T-helper 1 cell treated with Interleukin-12 subunit alpha and Interleukin-12 subunit beta and Interleukin-4 antibody, amounts not matched to agents 30 μg/mL and 1 μg/mL, for 36 hours (primary cell): ENCODE results near the gene CAMTA1.

ENCODE experiments used
- H3K27ac Mint-ChIP-seq: one replicate; pipeline ENCODE4 v1.8.0; 2021; ENCODE audit warnings: mild to moderate bottlenecking, mixed read lengths
- H3K27me3 Mint-ChIP-seq: one replicate; pipeline ENCODE4 v1.8.0; 2021; ENCODE audit warnings: low read depth, mixed read lengths
- H3K36me3 Mint-ChIP-seq: one replicate; pipeline ENCODE4 v1.8.0; 2021; ENCODE audit warnings: low read depth, mixed read lengths
- H3K4me1 Mint-ChIP-seq: one replicate; pipeline ENCODE4 v1.8.0; 2021; ENCODE audit warnings: low read depth, mixed read lengths
- H3K4me3 Mint-ChIP-seq: one replicate; pipeline ENCODE4 v1.8.0; 2021; ENCODE audit warnings: mild to moderate bottlenecking, moderate library complexity, mixed read lengths
- H3K9me3 Mint-ChIP-seq: one replicate; pipeline ENCODE4 v1.8.0; 2021; ENCODE audit warnings: mixed read lengths

Gene CAMTA1

DNA sequence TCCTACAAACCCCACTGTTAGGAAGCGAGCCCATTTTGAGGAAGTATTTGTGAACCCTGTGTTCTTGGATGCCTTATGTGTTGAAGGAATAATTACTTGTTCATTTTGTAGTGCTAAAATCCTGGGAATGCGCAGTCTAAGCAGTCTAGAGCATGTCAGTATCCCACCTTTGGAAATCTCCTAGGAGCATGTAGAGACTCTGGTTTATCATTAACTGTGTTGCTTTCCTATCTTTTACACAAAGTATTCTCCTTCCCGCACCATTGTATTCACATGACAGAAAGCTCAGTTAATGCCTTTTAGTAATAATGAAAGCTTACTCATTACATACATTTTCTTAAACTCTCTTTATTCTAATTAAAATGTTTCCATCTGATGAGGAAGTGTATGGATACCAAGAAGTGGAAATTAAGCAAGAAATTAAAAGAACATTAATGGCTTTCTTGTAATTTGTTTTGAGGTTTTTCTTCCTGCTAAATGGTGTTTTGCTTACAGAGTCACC is 99.4 kb downstream of the CAMTA1 start:
- Mint-ChIP-seq H3K27ac (no peak overlapping the region), H3K27me3 (no peaks in the 10 kb centered on the region), H3K36me3 (no peaks in the 10 kb centered on the region), H3K9me3 (no peaks in the 10 kb centered on the region), H3K4me1 (peaks cover 2% of the 10 kb centered on the region), H3K4me3 (no peak overlapping the region)

DNA sequence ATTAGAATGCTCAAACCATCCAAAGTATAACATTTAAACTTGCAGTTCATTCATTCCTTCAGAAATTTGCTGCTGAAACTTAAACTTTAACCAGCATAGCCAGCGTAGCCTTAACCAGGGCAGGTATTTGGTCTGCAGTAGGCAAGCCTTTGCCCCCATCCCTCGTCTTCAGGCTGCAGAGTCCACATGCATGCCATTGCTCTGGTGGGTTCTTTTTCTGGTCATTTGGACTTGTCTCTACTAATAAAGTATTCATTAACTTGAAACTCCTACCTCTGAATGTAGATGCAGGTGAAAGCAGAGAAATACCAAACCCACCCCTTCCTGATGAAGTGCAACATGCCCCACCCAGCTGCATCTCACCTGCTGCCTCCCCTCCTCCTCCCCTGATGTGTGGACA is 100.2 kb downstream of the CAMTA1 start:
- H3K4me1 Mint-ChIP-seq = peaks cover 2% of the 10 kb centered on the region
- H3K4me3 Mint-ChIP-seq = no peak overlapping the region
- H3K36me3 Mint-ChIP-seq = no peaks in the 10 kb centered on the region
- no peaks in the 10 kb centered on the region for H3K9me3 Mint-ChIP-seq
- H3K27me3 Mint-ChIP-seq = no peaks in the 10 kb centered on the region
- H3K27ac Mint-ChIP-seq = no peak overlapping the region

DNA sequence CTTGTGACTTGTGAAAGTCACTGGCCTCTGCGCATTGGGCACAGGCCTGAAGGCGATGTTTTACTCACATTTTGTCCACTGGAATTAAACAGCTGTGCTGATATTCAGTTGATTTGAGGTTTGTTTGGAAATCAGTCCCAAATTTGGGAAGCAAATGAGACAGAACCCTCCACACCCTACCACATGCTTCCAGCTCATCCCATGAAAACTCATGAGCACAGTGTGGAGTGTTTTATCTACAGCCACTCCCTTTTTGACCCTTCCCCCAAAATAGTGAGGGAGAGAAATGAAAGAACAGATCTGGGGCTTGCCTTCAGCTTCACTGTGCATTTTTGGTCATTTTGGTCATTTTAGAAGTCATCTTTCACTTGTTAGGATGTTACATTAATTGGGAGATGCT is 101.3 kb downstream of the CAMTA1 start:
- Mint-ChIP-seq H3K4me3 (no peak overlapping the region), H3K27ac (no peak overlapping the region), H3K4me1 (no peaks in the 10 kb centered on the region), H3K36me3 (no peaks in the 10 kb centered on the region), H3K9me3 (no peaks in the 10 kb centered on the region), H3K27me3 (no peaks in the 10 kb centered on the region)

DNA sequence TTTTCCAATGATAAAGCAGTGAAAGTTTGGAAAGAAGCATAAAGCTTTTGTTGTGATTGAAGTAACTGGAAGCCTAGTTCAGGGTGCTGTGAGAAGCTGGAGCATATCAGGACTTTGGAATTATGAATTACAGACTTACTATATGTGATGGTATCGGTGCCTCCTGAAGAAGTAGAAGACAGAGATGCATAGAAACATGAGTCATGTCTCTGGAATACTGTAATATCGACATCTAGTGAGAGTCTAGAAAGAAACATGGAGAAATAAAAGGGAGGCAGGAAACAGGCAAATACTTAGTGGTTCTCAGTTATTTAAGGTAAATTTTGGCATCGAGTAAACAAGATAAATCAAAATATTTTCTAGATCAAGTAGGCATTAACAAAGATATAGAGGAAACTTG is 103.0 kb downstream of the CAMTA1 start:
- no peaks in the 10 kb centered on the region for H3K4me1 Mint-ChIP-seq
- H3K9me3 Mint-ChIP-seq = no peaks in the 10 kb centered on the region
- H3K36me3 Mint-ChIP-seq = no peaks in the 10 kb centered on the region
- H3K27me3 Mint-ChIP-seq = no peaks in the 10 kb centered on the region
- H3K27ac Mint-ChIP-seq = no peak overlapping the region
- H3K4me3 Mint-ChIP-seq = no peak overlapping the region

DNA sequence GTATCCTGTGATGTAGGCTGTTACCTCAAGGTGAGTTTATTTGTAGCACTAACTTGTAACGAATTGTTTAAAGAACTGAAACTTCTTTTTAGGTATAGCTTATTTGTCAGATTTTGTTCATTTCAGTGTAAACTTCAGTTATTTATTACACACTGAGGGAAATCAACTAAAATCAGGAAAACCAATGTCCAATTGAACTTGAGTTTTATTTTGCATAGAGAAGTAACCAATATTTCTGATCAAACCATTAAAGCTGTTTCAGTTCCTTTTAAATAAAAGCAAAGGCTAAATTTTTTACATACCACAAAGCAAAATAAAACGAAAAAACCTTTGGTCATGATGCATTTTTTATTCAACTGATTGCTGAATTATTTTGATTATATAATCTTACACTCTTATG is 103.6 kb downstream of the CAMTA1 start:
- Mint-ChIP-seq H3K9me3 (no peaks in the 10 kb centered on the region), H3K36me3 (no peaks in the 10 kb centered on the region), H3K27me3 (no peaks in the 10 kb centered on the region), H3K4me1 (no peaks in the 10 kb centered on the region), H3K27ac (no peak overlapping the region), H3K4me3 (no peak overlapping the region)

DNA sequence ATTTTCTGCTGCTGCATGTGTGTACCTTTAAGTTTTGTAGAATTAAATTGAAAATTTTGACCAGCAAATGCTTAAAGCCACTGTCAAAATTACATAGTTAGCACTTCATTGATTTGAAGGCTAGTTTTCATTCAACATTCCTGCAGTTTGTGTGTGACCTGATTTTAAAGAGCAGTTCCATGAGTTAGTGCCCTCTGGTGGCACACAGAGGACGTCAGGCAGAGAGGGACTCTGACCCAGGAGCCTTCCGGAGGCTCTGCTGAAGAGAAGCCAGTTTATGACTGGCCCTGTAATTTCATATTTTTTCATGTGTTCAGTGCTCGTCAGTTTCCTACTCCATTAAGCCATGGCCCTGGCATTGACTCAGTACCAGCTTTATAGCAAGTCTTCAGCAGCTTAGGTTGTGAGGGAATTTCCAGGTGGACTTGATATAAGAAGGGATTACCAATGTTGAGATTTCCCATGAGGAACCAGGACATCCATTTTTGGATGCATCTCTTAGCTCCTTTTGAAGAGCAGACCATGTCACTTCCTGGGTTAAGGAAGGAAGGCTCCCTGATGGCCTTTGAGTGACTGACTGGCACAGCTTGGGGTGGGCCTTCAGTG is 104.7 kb downstream of the CAMTA1 start:
- Mint-ChIP-seq H3K27me3 (no peaks in the 10 kb centered on the region), H3K36me3 (no peaks in the 10 kb centered on the region), H3K4me3 (no peak overlapping the region), H3K4me1 (no peaks in the 10 kb centered on the region), H3K27ac (no peak overlapping the region), H3K9me3 (no peaks in the 10 kb centered on the region)

DNA sequence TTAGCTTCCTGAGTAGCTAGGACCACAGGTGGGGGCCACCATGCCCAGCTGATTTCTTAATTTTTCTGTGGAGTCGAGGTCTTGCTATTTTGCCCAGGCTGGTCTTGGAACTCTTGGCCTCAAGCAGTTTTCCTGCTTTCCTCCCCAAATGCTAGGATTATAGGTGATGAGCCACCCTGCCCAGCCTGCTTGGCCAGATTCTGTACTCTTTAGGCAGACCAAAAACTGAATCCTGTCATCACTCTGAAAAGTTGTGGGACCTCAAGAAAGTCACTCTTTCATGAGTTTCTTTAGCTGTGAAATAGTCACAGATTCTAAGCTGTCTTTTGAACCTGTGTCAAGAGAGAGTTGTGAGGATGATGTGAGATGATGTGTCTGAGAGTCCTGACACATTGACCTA is 105.4 kb downstream of the CAMTA1 start:
- no peaks in the 10 kb centered on the region for H3K9me3 Mint-ChIP-seq
- no peak overlapping the region for H3K4me3 Mint-ChIP-seq
- no peak overlapping the region for H3K27ac Mint-ChIP-seq
- no peaks in the 10 kb centered on the region for H3K27me3 Mint-ChIP-seq
- H3K36me3 Mint-ChIP-seq = no peaks in the 10 kb centered on the region
- H3K4me1 Mint-ChIP-seq = no peaks in the 10 kb centered on the region

DNA sequence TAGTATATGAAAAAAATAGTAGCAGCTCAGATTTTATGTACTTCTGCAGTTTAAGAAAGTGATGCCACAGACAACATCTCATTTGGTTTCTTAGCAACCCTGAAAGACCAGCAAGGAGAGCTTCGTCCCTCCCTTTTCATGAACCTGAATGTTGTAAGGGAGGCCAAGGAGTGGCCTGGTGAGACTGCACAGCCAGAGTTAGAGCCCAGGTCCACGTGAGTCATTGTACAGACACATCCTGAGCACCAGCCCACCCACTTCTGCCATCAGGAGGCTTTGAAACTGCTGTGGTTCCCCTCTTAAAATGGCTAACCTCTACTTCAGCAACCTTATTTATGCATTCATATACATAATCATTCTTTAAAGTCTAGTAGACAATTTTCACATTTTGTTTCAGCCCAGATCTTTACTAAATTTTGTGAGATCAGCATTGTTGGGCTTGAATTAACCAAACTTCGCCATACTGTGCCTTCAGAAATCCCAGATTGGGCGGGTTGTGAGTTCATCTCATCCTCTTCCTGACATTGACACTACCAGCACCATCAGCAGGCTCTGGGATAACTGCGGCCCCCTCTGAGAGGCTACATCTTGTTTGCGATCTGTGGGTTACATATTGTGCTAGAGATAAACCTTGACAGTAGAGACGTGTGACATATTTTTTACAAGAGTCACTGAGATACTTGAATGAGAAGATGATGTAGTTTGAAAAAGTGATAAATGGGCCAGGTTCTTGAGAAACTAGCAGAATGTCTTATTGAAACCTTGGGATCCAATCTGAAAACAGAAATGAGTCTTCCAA is 106.7 kb downstream of the CAMTA1 start:
- Mint-ChIP-seq H3K36me3 (no peaks in the 10 kb centered on the region), H3K9me3 (no peaks in the 10 kb centered on the region), H3K27ac (no peak overlapping the region), H3K4me1 (no peaks in the 10 kb centered on the region), H3K4me3 (no peak overlapping the region), H3K27me3 (no peaks in the 10 kb centered on the region)

DNA sequence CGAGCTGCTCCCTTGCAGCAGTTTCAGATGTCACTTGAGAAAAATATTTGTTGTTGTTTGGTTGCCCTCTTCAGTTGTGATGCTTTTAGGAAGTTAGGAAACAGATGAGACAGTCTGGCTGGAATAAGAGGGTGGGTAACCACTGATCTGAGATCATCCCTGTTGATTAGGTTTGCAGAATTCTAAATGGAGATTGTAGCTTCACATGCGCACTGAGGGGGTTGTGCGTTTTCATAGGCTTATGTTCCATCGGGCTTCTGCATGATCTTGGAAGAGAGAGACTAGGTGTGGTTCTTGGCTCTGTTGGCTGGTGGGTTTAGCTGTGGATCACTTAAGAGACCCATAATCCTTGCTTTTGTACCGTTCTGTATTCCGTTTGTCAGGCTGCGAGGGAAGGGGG is 108.1 kb downstream of the CAMTA1 start:
- no peaks in the 10 kb centered on the region for H3K9me3 Mint-ChIP-seq
- H3K27me3 Mint-ChIP-seq = no peaks in the 10 kb centered on the region
- H3K4me1 Mint-ChIP-seq = no peaks in the 10 kb centered on the region
- H3K4me3 Mint-ChIP-seq = no peak overlapping the region
- H3K36me3 Mint-ChIP-seq = no peaks in the 10 kb centered on the region
- no peak overlapping the region for H3K27ac Mint-ChIP-seq

DNA sequence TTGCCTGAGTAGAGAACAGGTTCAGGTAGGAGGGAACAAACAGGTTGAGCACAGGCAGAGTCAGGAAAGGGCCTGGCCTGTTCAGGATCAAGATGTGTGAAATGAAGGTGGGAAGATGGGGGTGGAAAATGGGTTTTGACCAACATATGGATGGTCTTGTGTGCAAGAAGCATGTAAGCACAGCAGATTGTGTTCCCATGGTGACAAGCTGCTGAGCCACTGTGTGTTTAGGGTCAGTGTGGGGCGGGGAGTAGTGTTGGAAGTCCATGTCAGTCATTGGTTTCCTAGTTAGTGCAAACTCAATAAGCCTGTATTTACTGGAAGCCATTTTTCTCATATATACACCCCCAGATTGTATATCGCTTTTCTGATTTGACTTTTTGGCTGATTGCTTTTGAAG is 111.9 kb downstream of the CAMTA1 start:
- H3K9me3 Mint-ChIP-seq = no peaks in the 10 kb centered on the region
- no peak overlapping the region for H3K27ac Mint-ChIP-seq
- H3K27me3 Mint-ChIP-seq = no peaks in the 10 kb centered on the region
- no peaks in the 10 kb centered on the region for H3K36me3 Mint-ChIP-seq
- no peak overlapping the region for H3K4me3 Mint-ChIP-seq
- no peaks in the 10 kb centered on the region for H3K4me1 Mint-ChIP-seq

DNA sequence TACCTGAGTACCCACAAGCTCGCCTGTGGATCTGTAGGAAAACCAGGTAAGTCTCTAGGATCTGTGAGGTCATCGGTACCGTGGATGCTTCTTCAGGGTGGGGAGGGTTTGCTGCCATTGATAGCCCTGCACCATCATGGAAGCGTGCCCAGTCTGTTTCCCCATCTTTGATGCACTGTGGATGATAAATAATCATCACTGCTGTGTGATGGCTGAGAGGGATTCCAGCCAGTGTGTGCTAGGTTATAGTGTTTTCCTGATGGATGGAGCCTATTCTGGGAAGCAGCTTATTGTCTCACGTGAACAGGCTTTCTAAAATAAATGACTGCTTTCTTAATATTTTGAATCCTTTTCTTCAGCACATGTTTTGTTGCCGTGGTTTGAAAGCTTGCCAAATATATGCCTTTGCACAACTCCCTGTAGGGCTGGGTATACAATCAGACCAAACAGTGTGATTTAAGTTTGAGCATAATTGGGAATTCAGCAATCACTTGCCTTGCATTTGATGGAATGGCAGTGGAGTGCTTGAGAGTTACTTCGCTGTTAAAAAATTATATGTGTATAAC is 113.8 kb downstream of the CAMTA1 start:
- Mint-ChIP-seq H3K27ac (no peak overlapping the region), H3K4me1 (no peaks in the 10 kb centered on the region), H3K36me3 (no peaks in the 10 kb centered on the region), H3K4me3 (no peak overlapping the region), H3K9me3 (no peaks in the 10 kb centered on the region), H3K27me3 (no peaks in the 10 kb centered on the region)

DNA sequence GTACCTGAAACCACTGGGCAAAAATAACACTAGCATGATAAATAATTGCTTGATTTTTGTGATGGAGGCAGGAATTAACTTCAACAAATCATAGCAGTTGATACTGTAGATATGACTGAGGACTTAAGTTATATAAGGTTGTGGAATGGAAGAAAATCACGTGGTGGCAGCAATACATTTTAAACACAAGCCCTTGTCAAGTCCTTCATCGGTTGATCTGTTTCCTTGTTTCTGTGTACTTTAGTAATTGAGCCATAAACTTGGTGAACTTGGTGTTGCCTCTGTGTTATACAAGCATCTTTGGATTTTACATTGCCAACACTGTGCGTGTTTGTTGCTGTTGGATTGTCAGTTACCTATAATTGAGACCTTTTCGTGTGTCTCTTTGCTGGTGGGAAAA is 114.4 kb downstream of the CAMTA1 start:
- no peak overlapping the region for H3K27ac Mint-ChIP-seq
- H3K4me1 Mint-ChIP-seq = no peaks in the 10 kb centered on the region
- H3K36me3 Mint-ChIP-seq = no peaks in the 10 kb centered on the region
- no peaks in the 10 kb centered on the region for H3K27me3 Mint-ChIP-seq
- H3K9me3 Mint-ChIP-seq = no peaks in the 10 kb centered on the region
- H3K4me3 Mint-ChIP-seq = no peak overlapping the region

DNA sequence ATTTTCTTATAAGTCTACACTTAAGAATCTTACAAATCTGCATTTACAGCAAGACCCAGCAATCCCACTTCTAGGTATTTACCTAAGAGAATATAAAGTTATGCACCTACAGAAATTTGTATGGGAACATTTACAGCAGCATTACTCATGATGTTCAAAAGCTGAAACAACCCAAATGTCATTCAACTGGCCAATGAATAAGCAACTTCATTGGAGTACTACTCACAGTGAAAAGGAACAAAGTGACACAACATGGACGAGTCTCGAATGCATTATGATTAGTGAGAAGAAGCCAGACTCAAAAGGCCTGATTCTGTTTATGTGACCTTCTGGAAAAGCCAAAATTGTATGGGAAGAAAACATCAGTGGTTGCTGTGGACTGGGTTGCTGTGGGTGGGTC is 116.9 kb downstream of the CAMTA1 start:
- H3K4me3 Mint-ChIP-seq = no peak overlapping the region
- no peaks in the 10 kb centered on the region for H3K9me3 Mint-ChIP-seq
- no peak overlapping the region for H3K27ac Mint-ChIP-seq
- no peaks in the 10 kb centered on the region for H3K36me3 Mint-ChIP-seq
- H3K4me1 Mint-ChIP-seq = no peaks in the 10 kb centered on the region
- no peaks in the 10 kb centered on the region for H3K27me3 Mint-ChIP-seq

DNA sequence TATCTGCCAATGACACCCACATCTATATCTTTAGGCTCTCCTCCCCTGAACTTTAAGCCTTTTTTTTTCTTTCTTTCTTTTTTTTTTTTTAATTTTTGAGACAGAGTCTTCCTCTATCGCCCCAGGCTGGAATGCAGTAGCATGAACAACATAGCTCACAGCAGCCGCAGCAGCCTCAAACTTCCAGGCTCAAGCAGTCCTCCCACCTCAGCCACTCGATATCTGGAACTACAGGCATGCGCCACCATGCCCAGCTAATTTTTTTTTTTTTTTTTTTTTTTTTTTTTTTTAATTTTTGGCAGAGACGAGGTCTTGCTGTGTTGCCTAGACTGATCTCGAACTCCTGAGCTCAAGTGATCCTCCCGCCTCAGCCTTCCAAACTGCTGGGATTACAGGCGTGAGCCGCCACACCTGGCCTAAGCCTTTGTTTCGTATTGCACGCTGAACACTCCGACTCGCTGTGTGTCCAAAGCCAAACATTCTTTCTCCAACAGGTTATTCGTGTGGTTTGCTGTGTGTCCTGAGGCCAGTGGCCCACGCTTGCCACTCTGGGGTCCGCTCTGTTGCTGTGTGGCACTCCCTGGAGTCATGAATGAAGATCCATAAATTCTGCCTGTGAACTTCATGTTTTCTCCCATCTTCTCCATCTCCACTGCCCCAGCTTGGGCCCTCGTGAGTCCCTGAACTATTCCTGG is 119.4 kb downstream of the CAMTA1 start:
- Mint-ChIP-seq H3K4me3 (no peak overlapping the region), H3K36me3 (no peaks in the 10 kb centered on the region), H3K27ac (no peak overlapping the region), H3K4me1 (no peaks in the 10 kb centered on the region), H3K9me3 (no peaks in the 10 kb centered on the region), H3K27me3 (no peaks in the 10 kb centered on the region)

DNA sequence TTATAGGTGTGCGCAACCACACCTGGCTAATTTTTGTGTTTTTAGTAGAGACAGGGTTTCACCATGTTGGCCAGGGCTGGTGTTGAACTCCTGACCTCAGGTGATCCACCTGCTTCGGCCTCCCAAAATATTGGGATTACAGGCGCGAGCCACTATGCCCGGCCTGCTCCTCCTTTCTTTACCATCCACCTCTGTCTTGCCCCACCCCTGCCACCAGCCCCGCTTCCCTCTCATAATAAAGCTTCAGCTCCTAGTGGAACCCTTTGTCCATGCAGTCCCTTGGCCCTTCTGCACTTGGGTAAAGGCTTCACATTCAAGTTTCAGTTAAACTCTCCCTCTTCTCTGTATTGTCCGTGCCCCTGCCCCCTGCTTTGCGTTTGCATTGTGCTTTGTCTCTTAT is 120.1 kb downstream of the CAMTA1 start:
- Mint-ChIP-seq H3K9me3 (no peaks in the 10 kb centered on the region), H3K27me3 (no peaks in the 10 kb centered on the region), H3K4me1 (no peaks in the 10 kb centered on the region), H3K4me3 (no peak overlapping the region), H3K27ac (no peak overlapping the region), H3K36me3 (no peaks in the 10 kb centered on the region)
